Hepatocyte (in vitro differentiated cells): ENCODE results near the gene DDAH2. TPM values are rescaled to one million over a fixed set of nuclear protein-coding genes. Genes with fewer than 3 reads are reported as not detected.

Experiments
- DNase-seq: peaks from one replicate; pipeline ENCODE4 v3.0.0-alpha.2; 2016; ENCODE audit warnings: low spot score
- H2AFZ ChIP-seq: fragments of 200-600 bp; sonication (generic); 2 replicates; pipeline ENCODE4 v1.6.0; 2016; ENCODE audit warnings: antibody characterized with exemption, mild to moderate bottlenecking
- H3K27ac ChIP-seq: fragments of 200-600 bp; sonication (generic); 2 replicates; pipeline ENCODE4 v1.5.1; 2016; ENCODE audit warnings: mild to moderate bottlenecking
- H3K27me3 ChIP-seq: fragments of 200-600 bp; sonication (generic); 2 replicates; pipeline ENCODE4 v1.6.1; 2016
- H3K36me3 ChIP-seq: fragments of 200-600 bp; sonication (generic); replicated peaks from 2 replicates; pipeline ENCODE4 v1.5.1; 2016; ENCODE audit warnings: low read depth; ENCODE audit not compliant: insufficient read depth
- H3K4me1 ChIP-seq: fragments of 200-600 bp; sonication (generic); 2 replicates; pipeline ENCODE4 v1.5.1; 2016; ENCODE audit warnings: mild to moderate bottlenecking, moderate library complexity; ENCODE audit not compliant: insufficient read depth
- H3K4me2 ChIP-seq: fragments of 200-600 bp; sonication (generic); 2 replicates; pipeline ENCODE4 v1.6.0; 2016
- H3K4me3 ChIP-seq: fragments of 200-600 bp; sonication (generic); 2 replicates; pipeline ENCODE4 v1.5.1; 2016; ENCODE audit warnings: mild to moderate bottlenecking
- H3K79me2 ChIP-seq: fragments of 200-600 bp; sonication (generic); 2 replicates; pipeline ENCODE4 v1.6.0; 2017; ENCODE audit warnings: mild to moderate bottlenecking
- H3K9me2 ChIP-seq: fragments of 200-600 bp; sonication (generic); replicated peaks from 2 replicates; pipeline ENCODE4 v1.6.0; 2017; ENCODE audit warnings: mild to moderate bottlenecking; ENCODE audit not compliant: insufficient read depth
- H3K9me3 ChIP-seq: fragments of 200-600 bp; sonication (generic); 2 replicates; pipeline ENCODE4 v1.5.1; 2016; ENCODE audit warnings: low read depth, mild to moderate bottlenecking
- H4K20me1 ChIP-seq: fragments of 200-600 bp; sonication (generic); 2 replicates; pipeline ENCODE4 v1.6.0; 2016; ENCODE audit warnings: mild to moderate bottlenecking; ENCODE audit not compliant: insufficient read depth, poor library complexity, severe bottlenecking
- EZH2 ChIP-seq: fragments of 200-600 bp; sonication (generic); IDR thresholded peaks from 2 replicates; pipeline ENCODE4 v1.6.1; 2016; ENCODE audit warnings: antibody characterized with exemption, mild to moderate bottlenecking, borderline replicate concordance
- EZH2phosphoT487 ChIP-seq: fragments of 200-600 bp; sonication (generic); IDR thresholded peaks from one replicate; pipeline ENCODE4 v1.6.1; 2018; ENCODE audit warnings: antibody characterized with exemption, mild to moderate bottlenecking, low read depth, moderate library complexity; ENCODE audit not compliant: unreplicated experiment, severe bottlenecking
- WGBS: methylation state at CpG from one replicate; pipeline ENCODE4 v1.1.6; 2016; ENCODE audit warnings: low lambda C conversion rate; ENCODE audit errors: missing lambda C conversion rate; 5-methylcytosine and 5-hydroxymethylcytosine counted together
- polyA plus RNA-seq: library from polyadenylated mRNA; unstranded; fragments of >200 nt; fragmentation: Nextera tagmentation; extraction: Ambion mirVana; gene quantifications from 2 replicates; pipeline ENCODE4 v1.2.1, GENCODE V29; 2016
- total RNA-seq: library from RNA; depleted of rRNA; stranded (reverse); fragments of >200 nt; gene quantifications from 2 replicates; pipeline ENCODE4 v1.2.3, GENCODE V29; 2014
- TF ChIP-seq, protein P1 (sequence below): fragments of 200-600 bp; sonication (generic); IDR thresholded peaks from 2 replicates; pipeline ENCODE4 v1.5.1; 2016; ENCODE audit warnings: antibody characterized with exemption, mild to moderate bottlenecking; ENCODE audit not compliant: poor library complexity

DDAH2 gene, protein sequence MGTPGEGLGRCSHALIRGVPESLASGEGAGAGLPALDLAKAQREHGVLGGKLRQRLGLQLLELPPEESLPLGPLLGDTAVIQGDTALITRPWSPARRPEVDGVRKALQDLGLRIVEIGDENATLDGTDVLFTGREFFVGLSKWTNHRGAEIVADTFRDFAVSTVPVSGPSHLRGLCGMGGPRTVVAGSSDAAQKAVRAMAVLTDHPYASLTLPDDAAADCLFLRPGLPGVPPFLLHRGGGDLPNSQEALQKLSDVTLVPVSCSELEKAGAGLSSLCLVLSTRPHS
- total RNA-seq (93.8 and 108 TPM in 2 replicates), polyA plus RNA-seq (137 and 157 TPM in 2 replicates)

DNA sequence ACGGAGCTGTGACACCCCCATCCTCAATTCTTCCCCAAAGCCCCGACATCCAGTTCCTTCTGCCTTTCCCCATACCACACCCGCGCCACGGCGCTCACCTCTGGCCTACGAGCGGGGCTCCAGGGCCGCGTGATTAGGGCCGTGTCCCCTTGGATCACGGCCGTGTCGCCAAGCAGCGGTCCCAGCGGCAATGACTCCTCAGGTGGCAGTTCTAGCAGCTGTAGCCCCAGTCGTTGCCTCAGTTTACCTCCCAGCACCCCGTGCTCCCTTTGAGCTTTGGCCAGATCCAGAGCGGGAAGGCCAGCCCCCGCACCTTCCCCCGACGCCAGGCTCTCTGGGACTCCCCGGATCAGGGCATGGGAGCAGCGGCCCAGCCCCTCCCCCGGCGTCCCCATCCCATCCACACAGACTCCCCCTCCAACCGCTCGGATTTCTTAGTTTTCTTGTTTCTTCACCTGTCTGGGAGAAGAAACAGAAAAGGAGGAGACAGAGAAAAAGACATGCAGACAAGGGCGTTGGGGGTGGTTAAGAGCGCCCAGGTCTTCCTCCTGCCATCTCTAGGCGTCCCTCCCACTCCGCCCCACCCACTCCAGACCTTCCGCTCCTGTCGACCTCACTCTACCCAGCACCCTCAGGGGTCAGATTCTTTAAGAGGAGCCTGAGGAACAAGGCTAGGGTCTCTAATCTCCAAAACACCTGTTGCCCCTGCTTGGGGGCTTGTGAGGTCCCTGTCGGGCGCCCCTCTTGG is at the start of gene DDAH2:
TSS of gene DDAH2 (minus strand) at position 533 of the 748 bp plus-strand sequence. CDS start at position 395, 138 bp downstream.
- H3K4me3 ChIP-seq: peak within 1 kb of the TSS; percentile 89
- no peaks in the 10 kb centered on the region for H3K36me3 ChIP-seq
- peak within 1 kb of the TSS; percentile 36 for H2AFZ ChIP-seq
- no peaks in the 10 kb centered on the region for H3K9me3 ChIP-seq
- peak within 1 kb of the TSS; percentile 82 for H3K4me2 ChIP-seq
- peaks cover 42% of the 10 kb centered on the region for H3K79me2 ChIP-seq
- no peaks in the 10 kb centered on the region for H3K9me2 ChIP-seq
- 45% methylated on average over 27 of the region's 36 CpGs for WGBS
- TF ChIP-seq EZH2phosphoT487 (no peak), EZH2 (no peak)
- TF ChIP-seq, protein P1, sequence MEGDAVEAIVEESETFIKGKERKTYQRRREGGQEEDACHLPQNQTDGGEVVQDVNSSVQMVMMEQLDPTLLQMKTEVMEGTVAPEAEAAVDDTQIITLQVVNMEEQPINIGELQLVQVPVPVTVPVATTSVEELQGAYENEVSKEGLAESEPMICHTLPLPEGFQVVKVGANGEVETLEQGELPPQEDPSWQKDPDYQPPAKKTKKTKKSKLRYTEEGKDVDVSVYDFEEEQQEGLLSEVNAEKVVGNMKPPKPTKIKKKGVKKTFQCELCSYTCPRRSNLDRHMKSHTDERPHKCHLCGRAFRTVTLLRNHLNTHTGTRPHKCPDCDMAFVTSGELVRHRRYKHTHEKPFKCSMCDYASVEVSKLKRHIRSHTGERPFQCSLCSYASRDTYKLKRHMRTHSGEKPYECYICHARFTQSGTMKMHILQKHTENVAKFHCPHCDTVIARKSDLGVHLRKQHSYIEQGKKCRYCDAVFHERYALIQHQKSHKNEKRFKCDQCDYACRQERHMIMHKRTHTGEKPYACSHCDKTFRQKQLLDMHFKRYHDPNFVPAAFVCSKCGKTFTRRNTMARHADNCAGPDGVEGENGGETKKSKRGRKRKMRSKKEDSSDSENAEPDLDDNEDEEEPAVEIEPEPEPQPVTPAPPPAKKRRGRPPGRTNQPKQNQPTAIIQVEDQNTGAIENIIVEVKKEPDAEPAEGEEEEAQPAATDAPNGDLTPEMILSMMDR: peak; percentile 76
- peak within 1 kb of the TSS; percentile 99 for H3K27ac ChIP-seq
- H4K20me1 ChIP-seq: peaks cover 17% of the 10 kb centered on the region
- peaks cover 12% of the 10 kb centered on the region for H3K4me1 ChIP-seq
- peak; percentile 31 for DNase-seq
- H3K27me3 ChIP-seq: no peaks in the 10 kb centered on the region

DNA sequence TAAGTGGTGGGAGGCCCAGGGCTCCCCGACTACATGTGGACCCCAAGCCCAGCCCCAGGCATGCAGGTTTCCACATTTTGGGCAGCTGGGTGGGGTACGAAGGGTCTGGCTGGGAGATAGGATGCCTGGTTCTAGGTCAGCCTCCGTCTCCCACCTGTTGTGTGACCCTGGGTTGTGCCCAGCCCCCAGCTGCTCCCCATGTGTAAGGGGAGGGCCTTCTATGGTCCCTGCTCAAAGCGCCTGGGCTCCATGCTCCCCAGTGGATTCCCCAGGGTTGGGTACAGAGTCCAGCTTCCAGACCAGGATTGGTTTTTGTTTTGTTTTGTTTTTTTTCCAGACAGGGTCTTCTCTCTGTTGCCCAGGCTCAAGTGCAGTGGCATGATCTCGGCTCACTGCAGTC is 49.1 kb upstream of the DDAH2 start:
- Histone ChIP-seq H4K20me1 (no peaks in the 10 kb centered on the region), H3K4me2 (no peak overlapping the region), H3K27me3 (no peaks in the 10 kb centered on the region), H3K4me3 (no peak overlapping the region), H2AFZ (no peak overlapping the region), H3K9me3 (no peaks in the 10 kb centered on the region), H3K27ac (peak overlapping the region; percentile 93), H3K9me2 (no peaks in the 10 kb centered on the region), H3K4me1 (peaks cover 27% of the 10 kb centered on the region), H3K36me3 (no peaks in the 10 kb centered on the region), H3K79me2 (no peaks in the 10 kb centered on the region)
- no peak for DNase-seq
- WGBS: 96% methylated on average over 5 of the region's 5 CpGs
- TF ChIP-seq EZH2 (no peak), EZH2phosphoT487 (no peak)
- TF ChIP-seq, protein P1: no peak

DNA sequence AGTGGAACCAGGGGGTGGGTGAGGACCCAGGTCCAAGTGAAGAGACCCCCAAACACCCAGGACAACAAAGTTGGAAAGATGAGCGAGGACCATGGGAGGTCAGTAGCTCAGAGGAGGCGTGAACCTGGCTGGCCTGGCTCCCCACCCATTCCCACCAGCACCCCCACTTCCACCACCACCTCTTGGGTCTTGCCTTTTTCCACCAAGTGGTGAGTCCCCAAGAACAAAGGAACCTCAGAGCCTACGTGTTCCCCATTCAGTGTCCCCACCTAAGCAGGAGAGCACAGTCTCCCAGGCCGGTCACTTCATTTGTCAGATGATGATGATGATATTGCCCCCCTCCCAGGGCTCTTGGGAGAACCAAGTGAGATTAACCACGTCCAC is 48.6 kb upstream of the DDAH2 start:
- 93% methylated on average over 5 of the region's 5 CpGs for WGBS
- H3K27ac ChIP-seq: peak overlapping the region; percentile 93
- no peak for TF ChIP-seq EZH2
- TF ChIP-seq, protein P1: no peak
- TF ChIP-seq EZH2phosphoT487: no peak

More for the DNA sequence above, 48.6 kb upstream of the DDAH2 start:
- H3K4me1 ChIP-seq: peaks cover 27% of the 10 kb centered on the region
- no peaks in the 10 kb centered on the region for H3K79me2 ChIP-seq
- no peaks in the 10 kb centered on the region for H3K36me3 ChIP-seq
- no peaks in the 10 kb centered on the region for H4K20me1 ChIP-seq
- DNase-seq: no peak
- H3K27me3 ChIP-seq: no peaks in the 10 kb centered on the region
- no peak overlapping the region for H3K4me3 ChIP-seq
- no peak overlapping the region for H2AFZ ChIP-seq
- H3K4me2 ChIP-seq: peak overlapping the region; percentile 62
- no peaks in the 10 kb centered on the region for H3K9me2 ChIP-seq
- H3K9me3 ChIP-seq: no peaks in the 10 kb centered on the region
